HG02623 (cell line): ENCODE results near the gene BACH1.

Source experiments
- ATAC-seq: cut with Tn5 transposase; IDR thresholded peaks from one replicate; pipeline ENCODE4 v1.9.1; 2021; ENCODE audit warnings: moderate library complexity; ENCODE audit not compliant: unreplicated experiment

The BACH1 gene

DNA sequence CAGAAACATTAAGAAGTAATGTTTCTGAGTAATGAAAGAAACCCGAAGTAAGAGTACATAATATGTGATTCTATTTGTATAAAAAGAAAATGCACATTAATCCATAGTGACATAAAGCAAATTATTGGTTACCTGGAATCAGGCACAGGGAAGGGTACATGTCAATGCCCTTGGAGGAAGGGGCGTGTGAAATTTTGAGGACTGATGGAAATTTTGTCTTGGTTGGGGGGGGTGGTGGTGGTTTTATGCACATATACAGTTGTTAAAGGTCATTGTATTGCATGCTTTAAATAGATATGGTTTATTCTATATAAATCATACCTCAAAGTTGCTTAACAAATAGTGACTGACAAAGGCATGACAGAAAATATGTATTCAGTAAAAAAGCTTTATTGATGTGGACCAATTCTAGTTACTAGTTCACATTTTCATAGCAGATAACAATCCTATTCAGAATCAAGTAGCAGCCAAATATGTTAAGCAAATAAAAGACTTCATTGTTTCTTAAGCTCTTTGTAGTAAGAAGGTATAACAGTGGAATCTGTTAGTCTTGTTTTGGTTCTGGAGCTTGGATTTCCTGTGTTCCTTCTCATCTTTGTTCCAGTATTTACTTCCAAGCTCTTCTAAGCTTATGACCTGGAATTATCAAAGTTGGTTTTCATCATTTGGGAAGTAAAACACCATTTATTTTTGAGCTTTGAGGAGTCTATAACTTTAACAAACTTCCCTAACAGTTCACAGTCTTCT lies 15.1 kb downstream of the BACH1 start:
- ATAC-seq, result no peak

GRCh38 chr21:29315131-29315749 lies 16.5 kb downstream of the BACH1 start:
- no peak for ATAC-seq

DNA sequence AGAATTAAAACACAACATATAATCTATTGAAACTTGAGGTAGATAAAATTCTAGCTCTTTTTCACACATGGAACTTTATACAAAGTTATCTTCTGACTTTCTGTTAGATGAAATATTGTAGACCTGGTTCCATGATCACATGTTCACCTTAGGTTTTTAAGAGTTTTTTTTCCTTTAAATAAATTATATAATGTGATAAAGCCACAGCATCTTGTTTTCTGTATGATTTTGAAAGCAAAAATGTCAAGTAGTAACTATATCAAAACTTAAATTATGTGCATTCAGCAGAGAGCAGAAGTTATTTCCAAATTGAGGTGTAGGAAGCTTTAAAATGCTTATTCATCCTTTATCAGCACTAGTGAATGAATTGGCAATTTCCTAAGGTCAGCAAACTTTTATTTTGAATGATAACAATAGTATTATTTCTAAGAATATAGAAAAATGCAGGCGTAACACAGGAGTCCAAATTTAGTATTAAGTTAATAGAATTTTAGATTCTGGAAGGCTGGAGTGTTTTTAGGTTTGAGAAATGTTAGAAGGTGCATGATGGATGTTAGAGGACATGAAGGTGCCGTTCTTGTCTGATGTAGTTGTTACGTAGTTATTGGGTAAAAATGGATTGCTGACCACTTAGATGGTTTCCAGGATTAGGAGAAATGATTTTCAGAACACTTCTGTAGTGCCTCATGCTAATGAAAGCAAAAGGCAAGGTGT lies 17.5 kb downstream of the BACH1 start:
- ATAC-seq, result no peak

DNA sequence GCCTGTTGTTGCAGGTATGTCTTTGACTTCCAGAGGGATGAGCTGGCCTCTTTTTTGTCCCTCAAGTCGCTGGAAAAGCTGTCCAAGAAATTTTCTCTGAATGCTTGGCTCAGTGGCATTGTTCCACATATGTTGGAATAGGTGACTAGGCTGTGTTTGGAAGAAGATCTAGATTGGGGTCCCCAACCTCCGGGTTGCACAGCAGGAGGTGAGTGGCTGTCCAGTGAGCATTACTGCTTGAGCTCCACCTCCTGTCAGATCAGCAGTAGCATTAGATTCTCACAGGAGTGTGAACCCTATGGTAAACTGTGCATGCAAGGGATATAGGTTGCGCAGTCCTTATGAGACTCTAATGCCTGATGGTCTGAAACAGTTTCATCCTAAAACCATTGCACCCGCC lies 18.1 kb downstream of the BACH1 start:
- ATAC-seq, result no peak

DNA sequence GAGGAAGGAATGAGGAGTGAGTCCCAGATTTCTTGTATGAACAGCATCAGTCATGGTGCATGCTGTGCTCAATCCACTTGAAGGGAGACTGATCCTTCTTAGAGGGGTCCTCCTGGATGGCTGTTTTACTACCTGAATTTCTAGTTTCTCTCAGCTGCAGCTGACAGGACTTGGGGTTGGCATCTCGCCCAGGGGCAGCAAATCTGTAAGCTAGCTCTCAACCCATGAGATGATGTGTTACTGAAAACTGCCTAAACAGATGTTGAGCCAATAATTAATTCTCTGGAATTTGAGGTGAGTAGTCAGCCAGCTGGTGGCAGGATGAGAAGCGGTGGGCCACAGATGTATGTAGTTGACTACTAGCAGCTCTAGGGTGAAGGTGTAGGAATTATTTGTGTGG lies 19.6 kb downstream of the BACH1 start:
- no peak for ATAC-seq

DNA sequence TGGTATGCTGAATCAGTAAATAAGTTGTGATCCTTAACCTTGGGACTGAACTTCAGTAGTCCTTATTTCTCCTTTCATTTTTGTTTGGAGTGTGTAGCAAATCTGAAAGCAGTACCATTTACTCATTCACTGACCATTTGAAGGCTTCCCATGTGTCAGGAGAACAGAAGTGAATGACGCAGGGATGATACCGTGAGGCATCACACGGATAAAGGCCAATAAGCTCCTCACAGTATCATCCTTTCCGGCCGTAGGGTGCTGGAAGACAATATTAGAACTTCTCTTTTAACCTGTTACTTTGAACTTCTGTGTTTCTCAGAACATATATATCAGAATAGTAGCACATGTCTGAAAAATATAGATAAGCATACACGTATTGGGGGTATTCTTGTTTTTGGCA lies 21.3 kb downstream of the BACH1 start:
- no peak for ATAC-seq

DNA sequence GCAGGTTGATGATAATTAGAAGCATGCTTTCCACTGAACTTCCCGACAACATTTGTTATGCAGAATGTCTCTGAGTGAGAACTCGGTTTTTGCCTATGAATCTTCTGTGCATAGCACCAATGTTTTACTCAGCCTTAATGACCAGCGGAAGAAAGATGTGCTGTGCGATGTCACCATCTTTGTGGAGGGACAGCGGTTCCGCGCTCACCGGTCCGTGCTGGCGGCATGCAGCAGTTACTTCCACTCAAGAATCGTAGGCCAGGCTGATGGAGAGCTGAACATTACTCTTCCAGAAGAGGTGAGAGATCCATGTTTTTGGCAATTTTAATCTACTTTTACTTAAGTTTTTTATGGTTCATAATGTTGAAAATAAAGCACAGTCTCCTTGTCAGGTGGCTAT lies 22.5 kb downstream of the BACH1 start:
- no peak for ATAC-seq

DNA sequence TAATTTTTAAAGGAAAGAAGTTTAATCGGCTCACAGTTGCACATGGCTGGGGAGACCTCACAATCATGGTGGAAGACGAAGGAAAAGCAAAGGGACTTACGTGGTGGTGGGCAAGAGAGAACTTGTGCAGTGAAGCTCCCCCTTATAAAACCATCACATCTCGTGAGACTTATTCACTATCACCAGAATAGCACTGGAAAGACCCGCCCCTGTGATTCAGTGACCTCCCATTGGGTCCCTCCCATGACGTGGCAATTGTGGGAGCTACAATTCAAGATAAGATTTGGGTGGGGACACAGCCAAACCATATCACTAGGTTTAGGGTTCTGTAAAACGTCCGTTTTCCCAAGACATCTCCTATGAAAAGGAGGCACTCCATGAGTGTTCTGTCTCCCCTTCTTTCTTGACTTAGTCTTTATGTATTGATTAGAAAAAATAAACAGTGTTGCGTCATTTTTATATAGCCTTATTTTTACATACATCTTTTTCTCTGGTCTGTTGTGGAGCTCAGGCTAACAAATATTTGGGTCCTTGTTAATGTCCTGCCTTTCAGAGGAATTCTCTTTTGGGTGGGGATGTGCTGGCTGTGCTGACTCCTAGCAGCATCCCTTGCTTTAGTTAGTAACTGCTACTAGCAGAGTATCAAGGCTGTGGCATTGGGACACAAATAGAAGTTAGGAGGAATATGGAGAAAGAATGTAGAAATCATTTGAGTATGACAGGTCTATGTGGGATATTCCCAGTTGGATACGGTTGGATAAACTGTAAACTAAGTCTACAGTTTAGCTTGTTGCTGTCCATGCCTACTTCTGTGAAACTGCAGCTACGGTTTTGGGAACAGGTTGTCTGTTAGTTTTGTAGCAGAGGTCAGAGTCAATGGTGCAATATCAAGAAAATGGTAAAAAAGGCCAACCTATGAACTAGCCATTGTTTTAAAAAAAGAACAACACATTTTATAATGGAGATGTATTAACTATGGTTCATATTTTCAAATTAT lies 23.5 kb downstream of the BACH1 start:
- no peak for ATAC-seq

GRCh38 chr21:29323189-29323588 lies 24.5 kb downstream of the BACH1 start:
- no peak for ATAC-seq

- ATAC-seq, result no peak
These were observed 28.3 kb downstream of the BACH1 start for GRCh38 chr21:29326914-29327554.

GRCh38 chr21:29329406-29329805 lies 30.7 kb downstream of the BACH1 start:
- ATAC-seq, result no peak

DNA sequence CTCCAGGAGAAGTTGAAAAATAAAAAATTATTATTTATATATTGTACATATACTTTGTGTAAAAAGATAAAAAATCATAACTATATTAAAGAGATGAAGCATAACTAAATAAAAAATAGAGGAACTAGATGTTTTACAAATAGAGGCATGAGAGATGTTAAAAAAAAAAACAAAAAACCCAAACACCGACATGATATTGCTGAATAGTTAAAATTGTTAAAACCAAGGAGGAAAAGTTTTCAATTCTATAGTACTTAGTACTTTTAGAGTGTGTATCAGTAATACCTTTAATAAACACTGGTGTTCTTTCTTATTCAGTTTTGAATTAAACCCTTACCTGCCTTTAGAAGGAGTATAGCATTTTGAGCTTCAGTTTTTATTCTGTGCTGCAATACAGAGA lies 32.1 kb downstream of the BACH1 start:
- ATAC-seq, result no peak

- ATAC-seq, result no peak
These were observed 34.0 kb downstream of the BACH1 start for GRCh38 chr21:29332461-29333362.

DNA sequence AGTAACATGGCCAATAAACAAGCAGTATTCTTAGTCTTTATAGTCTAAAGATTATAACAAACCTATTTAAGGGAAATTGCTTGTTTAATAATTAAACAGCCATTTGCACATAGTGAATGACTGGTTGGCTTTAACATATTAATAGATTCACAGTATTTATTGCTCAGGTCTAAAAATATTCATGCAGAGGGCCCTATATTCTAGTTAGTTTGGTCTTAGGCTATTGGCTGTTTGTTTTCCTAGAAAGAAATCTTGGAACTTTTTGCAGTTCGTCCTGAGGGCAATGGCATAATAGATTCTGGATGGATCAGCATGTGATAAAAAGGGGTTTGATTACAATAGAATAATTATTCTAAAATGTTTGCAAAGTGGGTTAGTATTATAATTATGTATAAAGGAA lies 34.7 kb downstream of the BACH1 start:
- no peak for ATAC-seq

GRCh38 chr21:29334717-29335428 lies 36.2 kb downstream of the BACH1 start:
- no peak for ATAC-seq

DNA sequence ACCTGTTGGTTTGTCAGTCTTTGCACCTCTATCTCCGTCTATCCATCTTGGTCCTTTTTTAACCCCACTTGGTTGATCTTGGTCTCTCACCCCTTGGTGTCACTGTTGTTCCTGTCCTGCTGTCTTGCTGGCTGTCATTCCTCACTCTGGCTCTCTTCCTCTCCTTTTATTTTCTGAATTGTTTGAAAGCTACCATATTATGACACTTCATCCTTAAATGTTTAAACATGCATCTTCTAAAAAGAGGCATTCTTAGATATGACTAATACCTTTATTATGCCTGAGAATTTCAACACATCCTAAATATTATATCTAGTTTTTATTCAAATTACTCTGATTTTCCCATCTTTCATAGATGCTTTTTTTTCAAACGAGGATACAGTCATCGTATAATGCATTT lies 37.0 kb downstream of the BACH1 start:
- no peak for ATAC-seq

DNA sequence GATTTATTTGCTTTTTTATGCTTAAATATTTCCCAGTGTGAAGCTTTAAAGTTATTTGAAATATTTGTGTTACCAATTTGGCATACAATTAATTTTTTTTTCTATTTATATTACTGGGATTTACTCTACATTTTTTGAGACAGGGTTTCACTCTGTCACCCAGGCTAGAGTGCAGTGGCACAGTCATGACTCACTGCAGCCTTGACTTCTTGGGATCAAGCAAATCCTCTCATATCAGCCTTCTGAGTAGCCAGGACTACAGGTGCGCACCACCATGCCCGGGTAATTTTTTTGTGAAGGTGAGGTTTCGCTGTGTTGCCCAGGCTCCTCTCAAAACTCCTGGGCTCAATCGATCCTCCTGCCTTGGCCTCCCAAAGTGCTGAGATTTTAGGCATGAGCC lies 39.5 kb downstream of the BACH1 start:
- ATAC-seq, result no peak

GRCh38 chr21:29340228-29340627 lies 41.5 kb downstream of the BACH1 start:
- ATAC-seq, result no peak
